Renal cortex interstitium (tissue), 11 donors: ENCODE data around the gene R3HDM2. TPM values are rescaled to one million over a fixed set of nuclear protein-coding genes. Genes with fewer than 3 reads are reported as not detected.
"Not testable (repeated sequence)": the region's sequence is repeated elsewhere in the genome, so short reads cannot be mapped to it uniquely, and the experiment has no call there.

Source experiments
- DNase-seq, 11 donors: peaks; one replicate each; pipeline ENCODE4 v3.0.0-alpha.2; 2013; ENCODE audit warnings: low read depth in 9 of 11, low spot score in 4 of 11; ENCODE audit errors: extremely low read depth in 1 of 11
- polyA plus RNA-seq, 3 donors: library from polyadenylated mRNA; unstranded; fragments of 120-200 nt; gene quantifications; one replicate each; pipeline ENCODE4 v1.2.1, GENCODE V29; 2013; ENCODE audit not compliant: insufficient read length in 3 of 3

R3HDM2 gene
- polyA plus RNA-seq, 3 donors: 62.4 to 109 (median 81.4) TPM

DNA sequence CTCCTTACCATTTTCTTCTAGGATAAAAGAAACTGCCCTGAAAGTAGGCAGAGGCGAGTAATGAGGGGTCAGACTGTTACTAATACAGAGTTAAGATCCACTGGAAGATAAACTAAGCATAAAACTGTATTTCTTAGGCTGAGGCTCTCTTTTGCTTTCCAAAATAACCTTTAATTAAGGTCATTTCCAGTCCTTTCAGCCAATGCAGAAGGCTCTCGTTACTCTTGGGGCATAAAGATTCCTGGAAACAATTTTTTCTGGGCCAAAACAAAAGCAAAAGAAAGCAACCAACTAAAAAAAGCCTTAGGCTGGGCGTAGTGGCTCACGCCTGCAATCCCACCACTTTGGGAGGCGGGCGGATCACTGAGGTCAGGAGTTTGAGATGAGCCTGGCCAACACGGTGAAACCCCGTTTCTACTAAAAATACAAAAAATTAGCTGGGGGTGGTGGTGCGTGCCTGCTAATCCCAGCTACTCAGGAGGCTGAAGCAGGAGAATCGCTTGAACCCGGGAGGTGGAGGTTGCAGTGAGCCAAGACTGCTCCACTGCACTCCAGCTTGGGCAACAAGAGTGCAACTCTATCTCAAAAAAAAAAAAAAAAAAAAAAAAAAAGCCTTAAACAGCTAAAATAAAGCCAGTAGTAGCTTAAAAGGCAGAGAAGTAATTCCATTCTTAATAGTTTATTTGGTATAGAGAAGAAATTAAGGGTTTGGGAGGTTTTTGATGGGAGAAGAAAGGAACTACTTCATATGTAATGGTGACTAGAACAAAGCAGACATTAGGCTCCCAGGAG, 111.0 kb downstream of the R3HDM2 start:
- peak in 1 of 11 donors; percentile 3 for DNase-seq

DNA sequence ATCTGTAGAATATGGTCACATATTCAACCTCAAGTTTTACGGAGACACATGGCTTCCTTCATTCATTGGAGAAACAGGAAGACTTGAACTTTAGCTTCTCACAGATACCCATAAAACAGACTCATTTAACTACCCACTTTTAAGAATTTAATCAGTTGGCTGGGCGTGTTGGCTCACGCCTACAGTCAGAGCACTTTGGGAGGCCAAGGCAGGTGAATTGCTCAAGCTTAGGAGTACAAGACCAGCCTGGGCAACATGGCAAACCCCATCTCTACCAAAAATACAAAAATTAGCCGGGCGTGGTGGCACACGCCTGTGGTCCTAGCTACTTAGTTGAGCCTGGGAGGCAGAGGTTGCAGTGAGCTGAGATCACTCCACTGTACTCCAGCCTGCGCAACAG, 115.2 kb downstream of the R3HDM2 start:
- DNase-seq: no peak

DNA sequence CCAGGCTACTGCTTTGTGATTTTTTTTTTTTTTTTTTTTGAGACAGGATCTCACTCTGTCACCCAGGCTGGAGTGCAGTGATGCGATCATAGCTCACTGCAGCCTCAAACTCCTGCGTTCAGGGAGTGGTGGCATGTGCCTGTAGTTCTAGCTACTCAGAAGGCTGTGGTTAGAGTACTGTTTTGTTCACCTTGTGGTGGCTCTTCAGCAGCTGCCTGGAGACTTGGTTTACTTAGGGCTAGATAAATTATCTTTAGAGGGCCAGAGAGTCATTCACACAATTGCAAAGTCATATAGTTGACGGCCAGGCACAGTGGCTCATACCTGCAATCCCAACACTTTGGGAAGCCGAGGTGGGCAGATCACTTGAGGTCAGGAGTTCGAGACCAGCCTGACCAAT, 118.6 kb downstream of the R3HDM2 start:
- DNase-seq: not testable (repeated sequence)

DNA sequence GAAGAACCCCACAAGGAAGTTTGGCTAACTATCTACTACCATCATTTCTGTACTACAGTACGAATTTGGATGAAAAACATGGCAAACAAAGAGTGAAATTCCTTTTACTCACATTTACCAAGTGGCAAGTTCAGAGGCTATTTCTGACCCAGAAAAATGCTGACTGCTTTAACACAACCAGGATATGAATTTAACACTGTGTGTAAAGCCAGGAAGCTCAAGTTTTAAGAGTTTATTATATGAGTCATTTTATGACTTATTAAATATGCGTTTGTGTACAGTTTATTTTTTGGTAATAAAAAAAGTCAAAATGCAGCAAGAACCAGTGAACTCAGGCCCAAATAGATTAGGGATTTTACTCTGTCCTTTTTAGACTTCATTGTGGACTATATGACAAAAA, 121.4 kb downstream of the R3HDM2 start:
- no peak for DNase-seq

DNA sequence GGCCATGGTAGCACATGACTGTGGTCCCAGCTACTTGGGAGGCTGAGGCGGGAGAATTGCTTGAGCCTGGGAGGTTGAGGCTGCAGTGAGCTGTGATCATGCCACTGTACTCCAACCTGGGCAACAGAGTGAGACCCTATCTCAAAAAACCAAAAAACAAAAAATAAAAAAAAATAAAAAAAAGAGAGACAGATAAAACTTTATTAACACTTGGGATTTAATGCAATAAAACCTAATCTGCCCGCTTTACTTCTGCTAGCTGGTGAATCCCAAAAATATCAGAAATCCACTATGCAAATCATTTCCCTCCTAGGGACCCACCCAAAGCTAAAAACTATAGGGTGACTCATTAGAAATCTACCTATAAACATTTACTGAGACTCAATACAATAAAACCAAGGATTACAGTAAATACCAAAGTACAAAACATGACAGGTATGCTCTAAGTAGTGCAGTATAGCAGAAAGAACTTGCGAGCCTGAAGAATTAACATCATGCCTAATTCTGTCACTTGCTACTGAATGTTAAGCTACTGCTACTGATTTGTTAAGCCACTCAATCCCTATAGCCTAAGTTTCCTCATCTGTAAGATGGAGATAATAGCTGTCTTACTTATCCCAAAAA, 129.8 kb downstream of the R3HDM2 start:
- no peak for DNase-seq

DNA sequence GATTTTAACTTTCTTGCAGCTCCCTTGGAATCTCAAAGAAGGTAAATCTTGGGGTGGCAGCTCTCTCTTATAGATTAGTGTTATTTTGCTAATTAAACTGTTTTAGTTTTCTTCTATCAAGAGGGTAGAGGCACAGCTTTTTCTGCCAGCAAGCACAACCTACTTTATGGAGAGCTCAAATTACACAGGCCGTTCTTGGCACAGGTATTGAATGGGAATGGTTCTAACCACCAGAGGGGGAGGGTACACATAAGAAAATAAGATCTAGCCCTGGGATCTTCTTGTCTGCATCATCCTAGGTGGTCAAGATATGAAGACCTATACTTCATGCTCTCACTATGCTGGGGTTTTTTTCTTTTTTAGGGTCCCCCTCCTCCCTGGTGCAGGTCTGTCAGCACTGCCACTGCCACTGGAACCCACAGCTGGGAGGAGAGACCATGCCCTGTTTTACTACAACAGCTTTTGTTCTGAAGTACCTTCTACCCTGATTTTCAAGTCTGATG, 131.3 kb downstream of the R3HDM2 start:
- no peak for DNase-seq

DNA sequence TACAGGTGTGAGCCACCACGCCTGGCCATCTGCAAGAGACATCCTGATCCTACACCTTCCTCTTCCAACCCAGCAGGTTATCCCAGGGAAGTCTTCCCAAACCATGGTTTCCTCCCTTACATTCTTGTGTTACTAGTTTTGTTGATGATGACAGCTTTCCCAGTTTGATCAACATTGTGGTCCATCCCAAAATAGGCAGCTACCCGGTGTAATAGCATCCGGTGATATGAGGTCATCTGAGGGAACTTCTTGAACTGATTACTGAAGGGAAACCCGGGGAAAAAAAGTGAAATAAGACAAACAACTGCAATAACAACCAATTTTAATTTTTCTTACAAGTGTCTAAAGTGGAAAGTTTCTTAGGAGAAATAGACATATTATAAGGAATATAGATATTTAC, 134.6 kb downstream of the R3HDM2 start:
- no peak for DNase-seq

DNA sequence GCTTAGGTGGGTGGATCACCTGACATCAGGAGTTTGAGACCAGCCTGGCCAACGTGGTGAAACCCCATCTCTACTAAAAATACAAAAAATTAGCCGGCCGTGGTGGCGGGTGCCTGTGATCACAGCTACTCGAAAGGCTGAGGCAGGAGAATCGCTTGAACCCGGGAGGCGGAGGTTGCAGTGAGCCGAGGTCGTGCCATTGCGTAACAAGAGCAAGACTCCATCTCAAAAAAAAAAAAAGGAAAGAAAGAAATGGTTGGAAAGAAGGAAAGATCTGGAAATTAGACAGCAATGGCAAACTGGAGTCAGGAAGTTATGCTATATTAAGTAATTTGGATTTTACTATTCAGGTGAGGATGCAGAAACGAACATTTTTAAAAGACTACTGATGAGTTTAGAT, 148.8 kb downstream of the R3HDM2 start:
- DNase-seq: not testable (repeated sequence)

DNA sequence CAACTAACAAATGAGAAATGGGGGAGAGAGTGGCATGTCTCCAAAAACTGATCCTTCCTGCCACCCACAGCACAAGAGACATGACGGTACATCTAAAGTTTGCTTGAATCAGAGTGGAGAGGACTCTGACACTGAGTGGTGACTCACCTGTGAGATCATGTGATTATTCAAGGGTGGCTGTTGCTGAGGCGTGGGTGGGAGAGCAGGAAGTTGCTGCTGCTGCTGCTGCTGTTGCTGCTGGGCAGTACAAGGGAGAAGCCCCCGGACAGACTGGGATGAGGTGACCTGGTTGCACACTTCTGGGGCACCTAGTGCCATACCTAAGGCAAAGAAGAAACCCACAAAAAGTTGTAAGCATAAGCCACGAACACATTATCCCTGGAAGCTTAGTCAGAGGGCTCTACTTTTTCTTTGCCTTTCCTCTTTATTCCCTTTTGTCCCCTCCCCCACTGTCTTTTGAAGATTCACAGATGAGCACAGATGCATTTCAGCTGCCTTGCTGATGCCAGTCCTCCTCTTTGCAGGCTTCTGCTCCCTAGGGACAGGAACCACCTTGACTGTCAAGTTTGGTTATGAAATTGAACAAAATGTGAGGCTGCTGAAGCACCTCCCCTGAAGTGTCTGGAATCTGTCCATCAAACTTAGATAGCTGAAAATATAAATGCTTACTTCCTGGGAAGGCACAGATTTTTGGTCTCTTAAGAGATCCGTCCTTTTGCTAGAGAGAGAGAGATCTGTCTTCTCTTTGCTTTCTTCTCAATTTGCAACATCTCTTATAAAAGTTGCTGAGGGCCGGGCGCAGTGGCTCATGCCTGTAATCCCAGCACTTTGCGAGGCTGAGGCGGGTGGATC, 150.4 kb downstream of the R3HDM2 start:
- peak in 1 of 11 donors; percentile 15 for DNase-seq

DNA sequence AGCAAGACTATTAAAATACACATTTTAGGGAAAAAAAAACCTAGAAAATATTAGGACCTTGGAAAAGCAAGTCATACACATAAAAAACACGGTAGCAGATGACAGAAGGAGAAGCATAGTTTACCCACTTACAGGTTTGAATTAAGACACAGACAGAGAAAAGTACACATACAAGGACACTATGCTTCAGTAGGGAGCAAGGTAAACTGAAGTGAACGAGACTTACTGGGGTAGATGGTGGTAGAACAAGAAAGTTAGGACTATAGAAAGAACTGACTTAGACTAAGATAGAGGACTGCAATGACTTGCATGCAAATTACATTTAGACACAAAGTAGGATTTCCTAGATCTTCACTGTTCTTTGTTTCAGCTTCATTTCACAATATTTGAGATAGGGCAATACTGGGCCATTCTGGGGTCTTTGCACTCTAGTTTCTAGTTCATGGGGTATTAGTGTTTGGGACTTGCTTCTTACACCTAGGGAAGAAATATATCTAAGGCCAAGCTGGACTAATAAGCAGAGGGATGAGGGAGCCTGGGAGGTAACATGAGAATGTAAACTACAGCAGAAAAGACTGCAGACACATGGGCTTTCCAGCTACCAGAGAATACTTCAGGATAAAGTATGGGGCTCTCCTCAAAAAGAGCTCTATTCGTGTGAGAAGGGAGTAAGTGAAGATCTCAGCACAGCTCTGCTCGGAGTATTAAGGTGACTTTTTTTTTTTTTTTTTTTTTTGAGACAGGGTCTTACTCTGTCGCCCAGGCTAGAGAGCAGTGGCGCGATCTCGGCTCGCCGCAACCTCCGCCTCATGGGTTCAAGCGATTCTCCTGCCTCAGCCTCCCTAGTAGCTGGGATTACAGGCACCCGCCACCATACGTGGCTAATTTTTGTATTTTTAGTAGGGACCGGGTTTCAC, 152.1 kb downstream of the R3HDM2 start:
- no peak for DNase-seq

DNA sequence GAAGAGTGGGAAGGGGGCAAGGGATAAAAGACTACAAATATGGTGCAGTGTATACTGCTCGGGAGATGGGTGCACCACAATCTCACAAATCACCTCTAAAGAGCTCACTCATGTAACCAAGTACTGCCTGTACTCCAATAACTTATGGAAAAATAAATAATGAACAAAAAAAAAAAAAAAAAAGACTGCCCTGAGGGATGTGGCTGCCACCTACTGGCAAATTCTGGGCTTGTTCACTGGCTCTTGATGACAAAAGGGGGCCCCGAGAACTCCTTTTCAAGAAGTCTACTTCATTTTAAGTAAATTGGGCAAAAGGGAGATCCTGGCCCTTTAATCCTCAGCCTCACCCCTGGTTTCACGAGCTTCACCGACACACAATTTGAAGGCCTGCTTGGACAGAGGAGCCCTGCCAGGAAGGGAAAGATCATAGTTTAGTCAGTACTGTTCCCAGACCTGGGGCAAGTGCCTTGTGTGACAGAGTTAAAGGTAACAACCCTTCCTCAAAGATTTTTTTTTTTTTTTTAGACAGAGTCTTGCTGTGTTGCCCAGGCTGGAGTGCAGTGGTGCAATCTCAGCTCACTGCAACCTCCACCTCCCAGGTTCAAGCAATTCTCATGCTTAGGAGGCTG, 153.8 kb downstream of the R3HDM2 start:
- no peak for DNase-seq

DNA sequence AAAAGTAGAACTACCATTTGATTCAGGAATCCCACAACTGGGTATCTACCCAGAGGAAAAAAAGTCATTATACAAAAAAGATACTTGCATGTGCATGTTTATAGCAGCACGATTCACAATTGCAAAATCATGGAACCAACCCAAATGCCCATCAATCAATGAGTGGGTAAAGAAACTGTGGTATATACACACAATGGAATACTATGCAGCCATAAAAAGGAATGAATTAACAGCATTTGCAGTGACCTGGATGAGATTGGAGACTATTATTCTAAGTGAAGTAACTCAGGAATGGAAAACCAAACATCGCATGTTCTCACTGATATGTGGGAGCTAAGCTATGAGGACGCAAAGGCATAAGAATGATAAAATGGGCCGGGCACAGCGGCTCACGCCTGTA, 154.6 kb downstream of the R3HDM2 start:
- DNase-seq: not testable (repeated sequence)

DNA sequence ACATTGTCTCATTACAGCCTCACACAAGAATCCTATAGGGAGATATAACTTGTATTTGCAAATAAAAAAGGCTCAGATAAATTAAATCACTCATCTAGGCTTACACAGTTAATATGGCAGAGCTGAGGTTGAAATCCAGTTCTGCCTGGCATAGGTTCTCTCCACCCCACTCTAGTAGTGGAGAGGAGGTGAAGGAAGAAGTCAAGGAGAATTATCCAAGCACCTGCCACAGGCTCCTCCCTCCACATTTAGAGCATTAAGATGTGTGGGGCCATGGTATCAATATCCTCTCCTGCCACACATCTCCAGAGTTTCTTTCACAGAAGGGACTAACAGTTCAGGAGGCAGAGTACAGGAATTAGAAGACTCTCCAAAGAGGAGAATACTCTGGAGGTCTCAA, 157.3 kb downstream of the R3HDM2 start:
- DNase-seq: no peak

DNA sequence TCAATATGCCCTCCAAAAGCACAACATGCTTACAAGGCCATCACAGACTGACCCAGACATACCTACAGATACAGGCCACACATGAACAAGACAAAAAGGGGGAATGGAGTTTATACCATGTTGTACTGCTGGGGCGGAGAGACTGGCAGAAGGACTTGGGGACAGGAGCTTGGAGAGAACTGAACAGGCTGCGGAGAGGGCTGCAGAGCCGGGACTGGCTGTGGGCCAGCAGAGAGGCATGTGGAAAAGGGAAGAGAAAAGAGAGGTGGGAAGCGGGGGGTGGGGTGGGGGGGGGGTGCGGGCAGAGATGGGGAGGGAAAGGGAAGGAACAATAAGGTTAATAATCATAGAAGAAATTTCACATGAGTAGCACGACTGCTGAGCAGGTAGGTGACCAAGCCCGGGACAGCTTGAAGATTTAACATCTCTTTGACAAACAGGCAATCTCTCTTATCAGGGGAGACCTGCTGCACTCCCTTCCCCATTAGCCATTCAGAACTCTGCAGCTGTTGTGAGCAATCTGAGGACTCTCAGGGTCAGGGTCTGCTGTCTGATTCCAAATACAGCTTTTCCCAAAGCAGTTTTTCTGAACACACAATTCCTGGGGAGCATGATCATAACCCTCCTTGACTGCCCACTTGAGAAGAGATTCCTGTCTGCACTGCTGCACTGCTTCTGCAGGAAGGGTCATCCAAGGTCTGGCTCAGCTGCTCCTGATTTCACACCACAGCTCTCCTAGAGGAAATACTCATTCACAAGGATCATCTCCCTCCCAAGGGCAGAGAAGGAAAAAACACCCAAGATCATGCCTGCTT, 158.3 kb downstream of the R3HDM2 start:
- no peak for DNase-seq

DNA sequence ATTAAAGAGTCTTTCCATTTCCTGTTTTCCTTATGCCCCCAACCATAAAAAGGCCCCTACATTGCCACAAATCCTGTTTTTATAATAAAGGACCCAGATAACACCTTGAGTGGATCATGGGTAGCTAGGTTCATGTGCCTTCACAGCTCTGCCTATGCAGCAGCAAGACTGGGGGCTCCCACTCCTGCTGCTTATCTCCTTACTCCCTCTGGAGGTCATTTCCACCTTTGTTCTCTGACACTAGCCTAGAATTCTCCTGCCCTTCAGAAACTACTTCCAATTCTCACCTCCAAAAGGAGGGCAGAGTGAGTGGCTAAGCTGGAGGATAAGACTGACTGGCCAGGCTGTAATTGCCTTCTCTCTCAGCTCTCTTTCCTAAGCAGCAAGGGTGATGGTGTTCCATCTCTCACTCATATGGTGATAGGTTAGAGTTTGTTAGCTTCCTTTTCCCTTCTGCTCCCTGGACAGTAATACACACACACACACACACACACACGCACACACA, 159.8 kb downstream of the R3HDM2 start:
- no peak for DNase-seq

DNA sequence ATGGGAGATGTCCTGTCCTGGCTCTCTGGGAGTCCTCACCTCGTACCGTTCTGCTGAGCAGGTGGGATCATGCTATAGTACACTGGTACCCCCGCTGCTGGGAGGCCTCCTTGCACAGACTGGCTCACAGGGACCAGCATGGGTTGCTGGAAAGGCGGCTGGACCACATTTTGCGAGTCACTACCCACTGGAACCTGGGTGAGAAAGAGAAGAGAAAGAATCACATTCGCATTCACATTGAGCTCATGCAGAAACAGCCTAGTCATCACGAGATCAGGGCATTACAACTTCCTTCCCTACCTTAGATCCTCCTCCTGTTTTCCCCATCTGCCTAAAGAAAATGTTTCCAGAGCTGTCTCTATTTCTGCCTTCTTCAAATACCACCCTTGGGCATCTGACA, 162.6 kb downstream of the R3HDM2 start:
- no peak for DNase-seq

DNA sequence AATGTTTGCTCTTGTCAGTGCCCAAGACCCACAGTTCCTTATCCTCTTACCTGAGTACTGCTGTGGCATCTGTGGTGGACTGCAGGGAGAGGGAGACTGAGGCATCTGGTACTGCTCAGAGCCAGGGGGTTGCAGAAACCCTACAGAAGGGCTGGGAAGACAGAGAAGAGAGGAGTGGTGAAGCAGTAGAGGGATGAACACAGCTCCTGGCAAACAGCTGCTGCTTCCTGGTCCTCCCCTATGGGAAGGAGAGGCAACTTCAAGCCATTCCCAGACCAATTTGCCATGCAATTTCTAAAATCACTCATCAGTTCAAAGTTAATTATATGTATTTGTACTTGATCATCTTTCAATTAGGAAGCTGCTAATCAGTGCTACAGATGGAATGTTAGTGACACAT, 164.2 kb downstream of the R3HDM2 start:
- DNase-seq: no peak
